ENCODE measurements around the gene CHERP.

CHERP gene

DNA sequence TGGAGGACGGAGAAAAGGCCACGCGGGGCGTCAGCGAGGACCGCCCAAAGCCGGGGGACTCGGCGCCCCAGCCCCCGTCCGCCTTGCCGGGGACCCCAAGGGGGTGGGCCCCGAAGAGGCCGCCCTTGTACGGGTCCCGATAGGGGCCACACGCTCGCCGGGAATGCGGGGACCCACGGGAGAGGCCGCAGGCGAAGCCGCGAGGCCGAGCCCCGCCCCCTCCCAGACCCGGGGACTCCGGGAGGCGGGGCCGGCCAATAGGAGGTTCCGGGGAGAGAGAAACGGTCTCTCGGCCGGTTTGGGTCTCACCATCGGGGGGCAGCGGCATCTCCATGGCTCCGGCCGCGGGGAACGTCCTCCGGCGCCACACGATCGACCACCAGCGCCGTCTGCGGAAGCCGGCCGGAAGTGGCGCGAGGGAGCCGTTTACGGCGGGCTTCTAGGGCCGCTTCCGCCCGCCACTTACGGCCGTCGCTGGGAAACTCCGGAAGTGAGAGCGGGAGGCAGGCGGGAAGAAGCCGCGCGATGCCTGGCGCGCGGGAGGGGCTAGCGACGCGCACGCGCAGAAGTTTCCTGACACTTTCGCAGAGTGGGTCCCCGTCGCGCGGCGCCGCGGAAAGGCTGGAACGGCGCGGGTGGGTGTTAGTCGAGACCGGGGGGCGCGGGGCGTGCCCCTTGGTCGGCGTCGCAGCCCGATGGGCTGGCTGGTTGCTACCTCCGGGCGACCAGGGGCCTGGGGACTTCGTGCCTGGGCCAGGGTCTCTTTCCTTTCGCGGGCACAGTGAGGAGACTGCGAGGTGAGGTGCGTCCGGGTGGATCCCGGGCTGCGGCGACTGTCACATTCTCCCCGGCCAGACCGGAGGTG is at the start of gene CHERP:
Gene CHERP (minus strand): TSS at position 393 of the 865 bp plus-strand sequence. CDS start 59 bp downstream, at position 334.
- peak; percentile 91 for DNase-seq (ENCODE audit: low spot score)

DNA sequence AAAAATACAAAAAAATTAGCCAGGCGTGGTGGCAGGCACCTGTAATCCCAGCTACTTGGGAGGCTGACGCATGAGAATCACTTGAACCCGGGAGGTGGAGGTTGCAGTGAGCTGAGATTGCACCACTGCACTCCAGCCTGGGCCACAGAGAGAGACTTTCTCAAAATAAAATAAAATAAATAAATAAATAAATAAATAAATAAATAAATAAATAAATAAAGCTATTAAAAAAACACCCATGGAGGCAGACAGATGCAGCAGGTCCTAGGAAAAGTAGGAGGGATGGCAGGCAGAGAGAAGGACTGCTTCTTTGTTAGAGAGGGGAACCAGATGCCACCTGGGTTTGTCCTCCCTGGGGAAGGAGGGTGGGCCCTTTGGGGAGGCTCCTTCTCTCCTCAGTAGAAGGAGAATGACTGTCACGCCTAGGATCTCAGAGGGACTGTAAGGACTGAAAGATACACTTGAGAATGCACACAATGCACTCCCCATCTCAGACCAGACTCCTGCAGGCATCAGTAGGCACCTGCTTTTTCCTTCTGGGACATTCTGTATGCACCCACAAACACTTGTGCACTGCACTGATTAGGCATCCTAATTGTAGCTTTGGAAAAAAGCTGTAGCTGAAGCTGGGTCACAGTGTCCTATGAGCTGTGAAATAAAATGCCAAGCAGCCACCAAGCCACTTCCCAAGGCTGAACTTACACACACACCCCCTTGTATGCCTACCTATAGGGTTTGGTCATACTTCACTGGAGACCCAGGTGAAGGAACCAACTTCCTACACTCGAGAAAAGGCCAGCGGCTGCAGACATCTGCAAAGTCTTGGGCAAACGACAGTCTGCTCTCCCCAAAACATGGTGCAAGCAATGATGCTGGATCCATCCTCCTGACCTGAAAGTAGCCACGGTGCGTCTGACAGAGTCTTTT is 48.9 kb upstream of the CHERP start:
- DNase-seq (ENCODE audit: low spot score): no peak

DNA sequence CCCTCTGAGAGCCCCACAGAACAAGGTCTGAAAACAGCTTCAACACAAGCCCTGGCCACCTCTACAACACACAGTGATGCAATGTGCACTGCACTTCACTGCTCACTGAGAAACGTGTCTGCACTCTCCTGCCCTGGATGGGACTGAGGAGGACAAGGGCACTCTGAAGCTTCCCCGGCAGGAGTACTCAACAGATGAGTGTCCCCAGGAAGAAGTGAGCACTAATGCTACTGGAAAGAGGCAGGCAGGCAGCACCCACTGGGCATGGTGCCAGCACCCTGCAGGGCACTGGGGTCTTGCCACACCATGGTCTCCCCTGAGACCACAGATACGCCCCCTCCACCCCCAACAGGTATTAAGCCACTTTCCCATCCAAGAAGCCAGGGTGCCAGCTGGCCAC is 47.7 kb upstream of the CHERP start:
- DNase-seq (ENCODE audit: low spot score): no peak

GRCh38 chr19:16588824-16589577 is 46.8 kb upstream of the CHERP start:
- DNase-seq (ENCODE audit: low spot score): no peak

DNA sequence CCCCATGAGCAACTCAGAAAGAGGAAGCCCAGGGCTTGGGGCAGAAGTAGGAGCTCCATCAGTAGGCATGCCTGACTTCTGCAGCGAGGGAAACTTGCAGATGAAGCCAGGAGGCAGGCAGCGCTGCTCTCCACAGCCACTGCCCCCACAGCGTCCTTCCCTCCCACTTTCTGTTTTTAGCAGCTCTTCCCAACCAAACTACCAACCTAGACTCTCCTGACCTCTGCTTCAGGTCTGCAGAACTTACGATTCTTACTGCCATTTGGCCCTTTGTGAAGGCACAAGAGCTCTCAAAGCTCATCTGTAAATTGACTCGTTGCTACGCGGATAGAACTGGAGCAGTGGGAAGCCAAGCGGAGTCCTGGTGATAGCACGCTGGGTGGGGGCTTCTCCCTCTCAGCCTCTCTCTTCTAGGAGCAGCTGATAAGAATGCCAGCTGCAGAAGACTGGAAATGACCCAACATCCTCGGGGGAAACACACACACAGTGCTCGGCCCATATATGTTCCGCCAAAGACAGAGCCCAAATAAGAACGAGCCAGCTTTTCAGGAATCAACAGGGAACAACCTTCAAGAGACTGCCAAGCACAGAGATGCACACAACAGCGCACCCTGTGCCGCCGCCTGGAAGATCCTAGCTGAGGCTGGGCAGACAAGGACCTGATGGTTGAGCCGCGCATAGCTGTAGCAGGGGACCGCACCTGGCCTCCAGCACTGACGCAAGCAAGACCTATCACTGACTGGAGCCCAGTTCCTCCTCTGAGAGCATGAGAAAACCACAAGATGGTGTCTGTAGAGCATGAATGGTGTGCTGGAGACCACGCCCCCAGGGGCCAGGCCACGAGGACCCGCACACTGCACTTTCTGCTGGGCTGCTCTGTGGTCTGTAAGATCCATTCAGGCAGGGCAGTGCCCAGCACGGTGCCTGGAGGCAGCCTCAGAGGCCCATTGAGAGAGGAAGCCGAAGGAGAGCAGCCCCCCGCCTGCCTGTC is 45.9 kb upstream of the CHERP start:
- no peak for DNase-seq (ENCODE audit: low spot score)

DNA sequence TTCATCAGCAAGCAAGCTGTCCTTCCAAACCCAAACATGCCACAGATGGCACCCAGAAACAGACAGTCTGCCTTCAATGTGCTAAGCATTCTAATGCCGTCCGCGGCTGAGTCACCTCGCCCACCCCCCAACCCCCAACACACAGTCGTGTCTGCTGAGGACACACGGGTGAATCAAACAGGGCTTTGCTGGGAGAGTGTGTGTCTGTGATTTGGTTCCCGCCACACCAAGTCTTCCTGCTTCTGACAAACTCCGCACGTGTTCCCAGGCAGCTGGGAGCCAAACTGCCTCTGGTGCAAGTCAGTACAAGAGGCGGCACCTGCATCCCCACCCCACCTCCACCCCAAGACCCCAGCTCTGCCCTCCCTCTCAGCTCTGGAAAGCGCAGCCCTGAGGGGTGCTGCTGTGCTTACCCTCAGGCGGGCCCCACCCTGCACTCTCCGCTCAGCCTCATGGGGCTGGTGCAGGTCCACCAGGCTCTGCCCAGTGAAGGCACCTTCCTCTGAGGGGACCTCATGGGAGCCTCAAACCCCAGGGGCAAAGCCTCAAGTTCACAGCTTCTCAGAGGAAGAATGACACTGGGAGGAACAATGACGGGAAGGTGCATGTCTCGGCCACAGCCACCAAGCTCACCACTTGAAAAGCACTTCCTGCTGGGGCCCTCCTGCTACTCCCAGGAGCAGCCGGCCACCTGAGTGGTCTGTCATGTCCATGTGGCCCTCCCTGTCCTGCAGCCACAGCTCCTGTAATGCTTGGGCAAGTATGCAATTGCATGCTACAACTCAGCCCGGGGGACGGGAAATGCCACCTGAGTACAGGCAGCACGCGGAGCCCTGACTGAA is 45.0 kb upstream of the CHERP start:
- DNase-seq (ENCODE audit: low spot score): no peak

DNA sequence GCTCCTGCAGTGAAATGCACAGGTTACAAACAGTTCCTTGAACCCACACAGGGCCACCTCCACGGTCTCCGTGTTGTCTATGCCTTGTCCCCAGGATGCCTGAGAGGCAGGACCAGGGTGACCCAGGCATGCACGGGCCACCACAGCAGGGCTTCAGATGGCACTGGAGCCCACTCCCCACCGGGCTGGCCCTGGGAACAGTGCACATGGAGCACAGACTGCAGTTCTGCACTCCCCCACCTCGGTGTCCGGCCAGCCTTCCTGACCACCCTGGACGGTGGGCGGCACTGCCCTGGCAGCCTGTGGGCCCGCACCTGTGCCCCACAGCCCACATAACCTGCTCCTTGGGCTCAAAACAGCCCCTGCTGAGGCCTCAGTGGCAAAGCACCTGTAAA is 44.2 kb upstream of the CHERP start:
- no peak for DNase-seq (ENCODE audit: low spot score)

DNA sequence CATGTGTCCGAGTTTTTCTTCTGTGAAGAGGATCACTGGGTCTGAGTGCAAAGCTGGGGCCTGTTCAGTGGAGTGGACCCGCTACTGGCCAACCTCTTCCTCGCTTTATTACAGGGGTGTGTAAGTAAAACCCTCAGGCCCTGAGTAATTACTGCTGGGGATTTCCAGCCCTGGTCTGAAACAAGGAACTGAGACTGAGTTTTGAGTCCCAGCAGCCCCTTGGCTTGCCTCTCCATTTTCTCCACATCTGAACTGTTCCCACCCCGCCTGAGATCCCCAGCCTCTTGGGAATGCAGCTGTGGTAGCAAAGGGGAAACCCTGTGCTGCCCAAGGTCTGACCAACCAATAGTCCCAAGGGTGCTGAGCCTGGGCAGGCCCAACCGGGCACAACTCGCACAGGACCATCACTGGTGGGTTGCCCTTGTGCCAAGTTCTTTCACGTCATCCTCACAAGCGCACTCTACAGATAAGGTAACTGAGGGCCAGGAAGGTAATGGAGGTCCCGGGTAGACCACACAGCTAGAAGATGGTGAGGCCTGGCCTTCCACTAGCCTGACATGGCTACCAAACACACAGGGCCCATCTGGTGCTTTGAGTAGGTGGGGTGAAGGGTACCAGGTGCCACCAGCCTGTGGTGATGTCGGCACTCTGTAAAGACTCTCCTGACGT is 43.7 kb upstream of the CHERP start:
- no peak for DNase-seq (ENCODE audit: low spot score)

- no peak for DNase-seq (ENCODE audit: low spot score)
Measured at GRCh38 chr19:16585094-16585801, 43.0 kb upstream of the CHERP start.

GRCh38 chr19:16584248-16585093 is 42.2 kb upstream of the CHERP start:
- DNase-seq (ENCODE audit: low spot score): peak; percentile 79

- DNase-seq (ENCODE audit: low spot score): no peak
Measured at GRCh38 chr19:16582486-16583261, 40.4 kb upstream of the CHERP start.

- no peak for DNase-seq (ENCODE audit: low spot score)
Measured at GRCh38 chr19:16581971-16582343, 39.7 kb upstream of the CHERP start.

DNA sequence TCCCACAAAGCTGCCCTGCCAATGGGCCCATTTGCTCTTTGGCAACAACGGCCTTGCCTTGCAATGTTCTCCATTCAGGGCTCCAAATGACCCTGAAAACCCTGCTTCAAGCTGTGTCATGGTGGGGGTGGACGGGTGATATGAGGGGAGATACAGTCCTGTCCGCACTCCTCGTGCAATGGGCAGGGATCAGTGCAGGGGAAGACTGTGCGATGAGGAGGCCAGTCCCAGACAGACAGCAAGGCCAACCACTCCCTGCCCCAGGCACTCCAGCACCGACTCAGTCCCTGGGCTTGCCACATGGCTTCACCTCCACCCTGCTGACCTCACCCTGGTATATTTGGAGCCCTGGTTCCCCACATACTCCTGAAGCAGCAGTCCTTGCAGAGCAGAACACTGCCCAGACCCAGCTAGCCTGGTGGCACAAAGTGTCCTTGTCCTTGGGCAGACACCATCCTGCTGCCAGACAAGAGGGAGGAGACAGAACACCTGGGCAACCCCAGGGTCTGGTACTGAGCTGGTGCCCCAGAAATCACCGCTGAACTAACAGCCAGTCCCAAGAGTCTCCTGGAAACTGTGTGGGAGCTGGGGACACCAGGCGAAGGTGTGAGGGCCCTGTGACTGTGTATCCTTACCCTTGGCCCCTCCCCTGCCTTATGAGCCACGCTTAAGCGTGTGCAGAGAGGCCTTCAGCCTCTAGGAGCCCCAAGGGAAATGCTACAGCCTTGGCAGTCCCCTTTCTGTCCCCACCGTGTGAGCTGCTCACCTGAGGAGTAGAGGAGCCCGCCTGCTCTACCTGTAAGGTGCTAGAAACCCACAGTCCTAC is 39.1 kb upstream of the CHERP start:
- DNase-seq (ENCODE audit: low spot score): no peak

GRCh38 chr19:16579381-16579780 is 37.1 kb upstream of the CHERP start:
- no peak for DNase-seq (ENCODE audit: low spot score)

- DNase-seq (ENCODE audit: low spot score): no peak
Measured at GRCh38 chr19:16577531-16577985, 35.3 kb upstream of the CHERP start.

Data from COLO829 (cell line).